Left lung (tissue), 10 donors: ENCODE data around the gene DDRGK1. TPM values are rescaled to one million over a fixed set of nuclear protein-coding genes. Genes with fewer than 3 reads are reported as not detected.
"Not testable (repeated sequence)": the region's sequence is repeated elsewhere in the genome, so short reads cannot be mapped to it uniquely, and the experiment has no call there.

Experiments used
- ATAC-seq: fragments of 200-7000 bp; cut with Tn5 transposase; one replicate; pipeline ENCODE4 v1.9.1; 2020; ENCODE audit warnings: moderate library complexity
- DNase-seq, 4 donors: peaks; one replicate each; pipeline ENCODE4 v3.0.0-alpha.2; 2013 to 2020
- H3K27ac ChIP-seq, 2 donors: fragments of 200-600 bp; sonication (generic) in 1 of 2; one replicate each; pipeline versions ENCODE4 v1.5.0 to v1.8.0; 2020 to 2021
- H3K27me3 ChIP-seq, 2 donors: fragments of 200-600 bp; sonication (generic) in 1 of 2; one replicate each; pipeline versions ENCODE4 v1.5.0 to v1.8.0; 2020 to 2021
- H3K36me3 ChIP-seq, 2 donors: fragments of 200-600 bp; sonication (generic) in 1 of 2; one replicate each; pipeline versions ENCODE4 v1.5.0 to v1.8.0; 2020 to 2021
- H3K4me1 ChIP-seq, 2 donors: fragments of 200-600 bp; one replicate each; pipeline ENCODE4 v1.8.0; 2021
- H3K4me3 ChIP-seq, 2 donors: fragments of 200-600 bp; sonication (generic) in 1 of 2; one replicate each; pipeline versions ENCODE4 v1.5.0 to v1.8.0; 2020 to 2021; ENCODE audit warnings: mild to moderate bottlenecking in 1 of 2
- H3K9me3 ChIP-seq, 2 donors: fragments of 200-600 bp; sonication (generic) in 1 of 2; one replicate each; pipeline versions ENCODE4 v1.5.0 to v1.8.0; 2020 to 2021
- CTCF ChIP-seq, 2 donors: fragments of 200-600 bp; sonication (generic) in 1 of 2; IDR thresholded peaks; one replicate each; pipeline versions ENCODE4 v1.5.0 to v1.8.0; 2021; ENCODE audit warnings: antibody characterized with exemption in 2 of 2
- intact Hi-C, 2 donors: fragments of 100-400 bp; cut with DNase I; formaldehyde crosslinking; loops; one replicate each; pipeline versions ENCODE4 v1.11.2 to v1.14.2; 2022
- polyA plus RNA-seq, 6 donors: library from polyadenylated mRNA; unstranded; fragments of 120-200 nt; gene quantifications; one replicate each; pipeline ENCODE4 v1.2.1, GENCODE V29; 2013; ENCODE audit not compliant: insufficient read length in 6 of 6
- total RNA-seq, 2 donors: library from RNA; stranded (reverse); fragmentation: NEBNext Ultra II Directional; extraction: Animal tissue kit (Norgen Biotek cat#: 25700); gene quantifications; one replicate each; pipeline ENCODE4 v1.2.1, GENCODE V29; 2021
- donor health status: DM: no; HTN: yes; CAD: no.
- donor health status: DM: no; HTN: no; CAD: no.

The DDRGK1 gene
- total and polyA plus RNA-seq, 8 donors, result 46.6 to 107 (median 50.4) TPM

- intact Hi-C loops, result no loop called here
Measured at GRCh38 chr20:3218307-3218988, 14.0 kb upstream of the DDRGK1 start.

GRCh38 chr20:3215359-3215917 is 11.0 kb upstream of the DDRGK1 start:
- DNase-seq, H3K27me3 ChIP-seq, H3K9me3 ChIP-seq, H3K27ac ChIP-seq, H3K4me3 ChIP-seq, intact Hi-C loops: not testable (repeated sequence)
- peak; percentile 11 for ATAC-seq
- peaks cover 0 to 65% of the 10 kb centered on the region in 2 donors for H3K36me3 ChIP-seq
- H3K4me1 ChIP-seq, result peaks cover 2 to 17% of the 10 kb centered on the region in 2 donors

More at GRCh38 chr20:3218307-3218988, 14.0 kb upstream of the DDRGK1 start:
- no peaks in the 10 kb centered on the region for H3K27me3 ChIP-seq
- H3K4me3 ChIP-seq, result no peak overlapping the region
- H3K4me1 ChIP-seq, result peaks cover 0 to 9% of the 10 kb centered on the region in 2 donors
- no peaks in the 10 kb centered on the region for H3K9me3 ChIP-seq
- H3K27ac ChIP-seq, result no peak overlapping the region
- peak; percentile 91 for ATAC-seq
- TF ChIP-seq CTCF (IDR thresholded peaks at IDR 0.05), result peak; percentile 89
- DNase-seq, result peak in 2 of 4 donors; percentile 56 to 95
- peaks cover 0 to 87% of the 10 kb centered on the region in 2 donors for H3K36me3 ChIP-seq

DNA sequence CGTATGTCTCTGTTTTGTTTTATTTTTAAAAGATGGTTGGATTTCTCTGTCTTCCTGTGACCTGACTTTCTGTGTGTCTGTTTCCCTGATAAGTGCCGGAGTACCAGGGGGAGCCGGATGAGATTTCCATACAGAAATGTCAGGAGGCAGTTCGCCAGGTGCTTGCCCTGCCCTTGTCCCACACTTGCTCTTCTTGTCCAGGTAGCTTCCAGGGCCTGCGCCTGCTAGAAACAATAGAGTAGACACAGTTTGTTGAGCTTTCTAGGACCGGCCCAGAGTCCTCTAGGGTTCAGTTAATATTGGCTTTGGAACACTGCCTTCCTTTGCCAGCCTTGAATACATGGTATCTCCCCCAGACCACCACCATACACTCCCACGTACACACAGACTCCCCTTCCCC is 8.7 kb upstream of the DDRGK1 start:
- ATAC-seq, result no peak
- peaks cover 0 to 49% of the 10 kb centered on the region in 2 donors for H3K36me3 ChIP-seq

DNA sequence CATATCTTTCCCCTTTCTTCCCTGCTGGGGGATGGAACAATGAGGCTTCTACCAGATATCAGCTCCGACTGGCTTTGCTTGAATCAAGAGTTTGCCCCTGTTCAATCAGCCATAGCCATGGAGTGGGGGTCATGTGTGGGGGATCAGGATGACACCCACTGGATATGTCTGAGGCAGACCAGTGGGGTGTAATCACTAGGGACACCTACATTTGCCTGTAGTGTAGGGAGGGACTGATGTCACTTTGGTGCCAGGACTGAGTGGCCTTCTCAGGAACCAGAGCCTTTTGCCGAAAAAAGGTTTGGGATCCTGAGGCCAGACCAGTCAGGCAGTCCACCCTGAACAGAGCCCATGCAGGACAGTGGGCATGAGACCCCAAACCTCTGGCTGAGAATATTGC is 5.9 kb upstream of the DDRGK1 start:
- ATAC-seq (no peak), DNase-seq (no peak)
- Histone ChIP-seq H3K4me3 (peak overlapping the region; percentile 78 to 79), H3K9me3 (no peaks in the 10 kb centered on the region), H3K27me3 (no peaks in the 10 kb centered on the region), H3K36me3 (peaks cover 0 to 27% of the 10 kb centered on the region in 2 donors), H3K27ac (no peak overlapping the region), H3K4me1 (peaks cover 15 to 22% of the 10 kb centered on the region in 2 donors)
- TF ChIP-seq CTCF (IDR thresholded peaks at IDR 0.05), result no peak
- intact Hi-C loops, result no loop called here

More for the DNA sequence above, 8.7 kb upstream of the DDRGK1 start:
- Histone ChIP-seq H3K27ac (no peak overlapping the region), H3K9me3 (no peaks in the 10 kb centered on the region), H3K4me3 (no peak overlapping the region), H3K27me3 (no peaks in the 10 kb centered on the region), H3K4me1 (peaks cover 14 to 22% of the 10 kb centered on the region in 2 donors)
- intact Hi-C loops, result no loop called here
- no peak for DNase-seq
- no peak for TF ChIP-seq CTCF (IDR thresholded peaks at IDR 0.05)

DNA sequence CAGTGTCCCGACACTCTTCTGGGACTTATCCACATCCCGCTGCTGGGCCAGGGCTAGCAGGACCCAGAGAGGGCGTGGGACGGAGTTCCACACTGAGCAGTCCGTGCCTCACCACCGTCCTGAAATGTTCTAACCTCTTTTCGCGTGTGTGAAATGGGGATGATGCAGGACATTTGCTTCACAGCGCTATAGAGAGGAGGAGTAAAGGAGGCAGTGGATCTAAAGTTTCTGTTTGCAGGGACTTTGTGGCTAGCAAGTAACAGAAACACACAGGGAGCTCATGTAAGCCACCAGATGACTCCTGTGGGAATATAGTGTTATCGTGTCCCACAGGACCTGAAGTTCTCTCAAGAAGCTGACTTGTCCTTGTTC is 5.5 kb upstream of the DDRGK1 start:
- DNase-seq (no peak), ATAC-seq (peak; percentile 48)
- TF ChIP-seq CTCF (IDR thresholded peaks at IDR 0.05), result no peak
- Histone ChIP-seq H3K4me3 (peak overlapping the region; percentile 78 to 79), H3K27ac (peak overlapping the region; percentile 77 to 88), H3K36me3 (peaks cover 0 to 23% of the 10 kb centered on the region in 2 donors), H3K27me3 (no peaks in the 10 kb centered on the region), H3K4me1 (peaks cover 15 to 22% of the 10 kb centered on the region in 2 donors), H3K9me3 (no peaks in the 10 kb centered on the region)
- intact Hi-C loops, result no loop called here
